A673 (cell line): ENCODE measurements around the gene SEMG1.

Experiments
- CTCF ChIP-seq: fragments of 300-800, 200-600 bp; sonication (generic); conservative IDR thresholded peaks from 2 replicates; pipeline ENCODE4 v1.5.1; 2017; ENCODE audit warnings: low read depth, mild to moderate bottlenecking, antibody characterized with exemption, low read length, moderate library complexity, mixed read lengths
- EZH2 ChIP-seq: fragments of 200-600 bp; sonication (generic); IDR thresholded peaks from 2 replicates; pipeline ENCODE4 v1.6.1; 2017; ENCODE audit warnings: borderline replicate concordance, low read depth, mild to moderate bottlenecking, mixed read lengths, antibody characterized with exemption, low read length; ENCODE audit not compliant: poor library complexity, severe bottlenecking

- no peak for TF ChIP-seq CTCF
- TF ChIP-seq EZH2: no peak
Measured at GRCh38 chr20:45179166-45179565, 27.7 kb upstream of the SEMG1 start.
